Naive thymus-derived CD4-positive, alpha-beta T cell (primary cell): ENCODE results near the gene SLC38A1. TPM values are rescaled to one million over a fixed set of nuclear protein-coding genes. Genes with fewer than 3 reads are reported as not detected.

Source experiments
- ATAC-seq: fragments of 150-1000 bp; cut with Tn5 transposase; 2 replicates; pipeline ENCODE4 v1.10.0; 2021; ENCODE audit warnings: mild to moderate bottlenecking, moderate library complexity
- CTCF ChIA-PET: fragments of 350-600 bp; sonication (Branson Sonifier 250); formaldehyde crosslinking; loops from one replicate; lab custom pipeline; 2021; ENCODE audit warnings: antibody characterized with exemption; lab: Charles Lee
- POLR2A ChIA-PET: fragments of 350-600 bp; sonication (Branson Sonifier 250); formaldehyde crosslinking; loops from one replicate; lab custom pipeline; 2021; ENCODE audit warnings: antibody characterized with exemption, inconsistent platforms; lab: Charles Lee
- DNase-seq, 9 donors: peaks; one replicate each; pipeline versions ENCODE4 v3.0.0 to v3.0.0-alpha.2; 2020 to 2022; ENCODE audit warnings: mixed read lengths in 1 of 9
- H3K27ac ChIP-seq: one replicate; pipeline ENCODE4 v1.7.0; 2013; ENCODE audit warnings: mild to moderate bottlenecking, low read depth, low read length, moderate library complexity
- H3K27me3 ChIP-seq, 2 donors: one replicate each; pipeline ENCODE4 v1.7.0; 2013; ENCODE audit warnings: low read length in 2 of 2, mild to moderate bottlenecking in 2 of 2, moderate library complexity in 2 of 2; ENCODE audit not compliant: control insufficient read depth in 2 of 2, insufficient read depth in 2 of 2
- H3K36me3 ChIP-seq, 3 experiments: 1 replicate in 2 of 3; 2 replicates in 1 of 3; pipeline ENCODE4 v1.7.0; 2013; ENCODE audit warnings: low read length in 3 of 3, mild to moderate bottlenecking in 3 of 3, moderate library complexity in 1 of 3; ENCODE audit not compliant: insufficient read depth in 3 of 3, control insufficient read depth in 2 of 3
- H3K4me1 ChIP-seq, 2 donors: one replicate each; pipeline ENCODE4 v1.7.0; 2013; ENCODE audit warnings: low read length in 2 of 2, mild to moderate bottlenecking in 2 of 2, moderate library complexity in 1 of 2; ENCODE audit not compliant: control insufficient read depth in 2 of 2, insufficient read depth in 2 of 2
- H3K4me3 ChIP-seq: 2 replicates; pipeline ENCODE4 v1.7.0; 2013; ENCODE audit warnings: mild to moderate bottlenecking, low read length
- H3K9me3 ChIP-seq, 3 experiments: 1 replicate in 2 of 3; 2 replicates in 1 of 3; pipeline ENCODE4 v1.7.0; 2013; ENCODE audit warnings: low read length in 3 of 3; ENCODE audit not compliant: control insufficient read depth in 2 of 3
- H3K27ac Mint-ChIP-seq, 9 donors: one replicate each; pipeline ENCODE4 v1.8.0; 2020 to 2022; ENCODE audit warnings: mixed read lengths in 9 of 9, mild to moderate bottlenecking in 8 of 9, moderate library complexity in 5 of 9, inconsistent platforms in 2 of 9
- H3K27me3 Mint-ChIP-seq, 5 donors: one replicate each; pipeline ENCODE4 v1.8.0; 2021 to 2022; ENCODE audit warnings: mixed read lengths in 5 of 5, mild to moderate bottlenecking in 1 of 5
- H3K36me3 Mint-ChIP-seq, 5 donors: one replicate each; pipeline ENCODE4 v1.8.0; 2020 to 2022; ENCODE audit warnings: mixed read lengths in 5 of 5, mild to moderate bottlenecking in 3 of 5, inconsistent platforms in 1 of 5
- H3K4me1 Mint-ChIP-seq, 7 donors: one replicate each; pipeline ENCODE4 v1.8.0; 2020 to 2022; ENCODE audit warnings: mixed read lengths in 7 of 7, mild to moderate bottlenecking in 3 of 7, inconsistent platforms in 1 of 7
- H3K4me3 Mint-ChIP-seq, 10 donors: one replicate each; pipeline ENCODE4 v1.8.0; 2020 to 2022; ENCODE audit warnings: mild to moderate bottlenecking in 10 of 10, mixed read lengths in 10 of 10, moderate library complexity in 6 of 10, inconsistent platforms in 2 of 10
- H3K9me3 Mint-ChIP-seq, 11 donors: one replicate each; pipeline ENCODE4 v1.8.0; 2020 to 2022; ENCODE audit warnings: mixed read lengths in 11 of 11, mild to moderate bottlenecking in 4 of 11, inconsistent platforms in 1 of 11, moderate library complexity in 1 of 11
- intact Hi-C, 2 donors: fragments of 100-400 bp; cut with micrococcal nuclease; formaldehyde crosslinking; loops; one replicate each; pipeline ENCODE4 v1.15.1; 2023
- polyA plus RNA-seq, 2 donors: library from polyadenylated mRNA; unstranded; fragments of 300-500 nt; fragmentation: Illumina TruSeq; gene quantifications; one replicate each; pipeline ENCODE4 v1.2.3, GENCODE V29; 2021
- total RNA-seq, 6 experiments: library from RNA in 5 of 6; stranded (reverse) in 5 of 6; gene quantifications; 1 replicate in 5 of 6; 2 replicates in 1 of 6; pipeline ENCODE4 v1.2.3 and lab custom pipeline; 2021 to 2026

Gene SLC38A1
- total and polyA plus RNA-seq, 7 experiments from 2014 or later, result 172 to 283 (median 249) TPM

DNA sequence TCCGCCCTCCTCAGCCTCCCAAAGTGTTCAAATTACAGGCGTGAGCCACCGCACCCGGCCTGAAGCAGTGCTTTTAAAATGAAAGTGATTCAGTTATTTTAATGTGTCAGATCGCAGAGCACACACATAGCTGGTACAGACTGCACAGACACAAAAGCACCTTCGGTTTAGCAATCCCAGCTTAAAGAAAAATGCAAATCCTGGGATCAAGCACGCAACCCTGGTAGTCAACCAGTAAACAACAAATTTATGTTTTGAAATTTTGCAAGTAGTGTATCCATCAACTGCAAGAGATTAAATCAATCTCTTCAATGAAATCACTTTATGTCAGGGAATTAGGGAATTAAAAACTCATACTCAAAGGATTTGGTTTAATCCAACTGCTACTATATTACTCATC, 28.4 kb downstream of the SLC38A1 start:
- peak overlapping the region in 6 of 9 donors; percentile 36 to 79 (median 54) for H3K27ac Mint-ChIP-seq
- peaks cover 0 to 83% (median 61%) of the 10 kb centered on the region in 5 donors for H3K36me3 Mint-ChIP-seq
- Histone ChIP-seq H3K4me3 (no peak overlapping the region), H3K9me3 (peaks cover 0 to 4% (median 0%) of the 10 kb centered on the region in 3 experiments), H3K27me3 (no peaks in the 10 kb centered on the region), H3K27ac (no peak overlapping the region), H3K4me1 (peaks cover 39 to 72% of the 10 kb centered on the region in 2 donors), H3K36me3 (peaks cover 16 to 59% (median 18%) of the 10 kb centered on the region in 3 experiments)
- DNase-seq, result no peak
- CTCF ChIA-PET, result no interaction called here
- ATAC-seq, result no peak
- POLR2A ChIA-PET, result interaction anchor here (0.9 to 1.7 kb wide), 3 partner anchors 8 to 25 kb away, joined by 3 to 4 read pairs (median 4); no protein-coding TSS in a partner anchor
- peaks cover 38 to 97% (median 87%) of the 10 kb centered on the region in 7 donors for H3K4me1 Mint-ChIP-seq
- H3K4me3 Mint-ChIP-seq, result peak overlapping the region in 1 of 10 donors; percentile 21
- H3K27me3 Mint-ChIP-seq, result no peaks in the 10 kb centered on the region
- intact Hi-C loops, result no loop called here
- H3K9me3 Mint-ChIP-seq, result peaks cover 0 to 7% (median 3%) of the 10 kb centered on the region in 11 donors

DNA sequence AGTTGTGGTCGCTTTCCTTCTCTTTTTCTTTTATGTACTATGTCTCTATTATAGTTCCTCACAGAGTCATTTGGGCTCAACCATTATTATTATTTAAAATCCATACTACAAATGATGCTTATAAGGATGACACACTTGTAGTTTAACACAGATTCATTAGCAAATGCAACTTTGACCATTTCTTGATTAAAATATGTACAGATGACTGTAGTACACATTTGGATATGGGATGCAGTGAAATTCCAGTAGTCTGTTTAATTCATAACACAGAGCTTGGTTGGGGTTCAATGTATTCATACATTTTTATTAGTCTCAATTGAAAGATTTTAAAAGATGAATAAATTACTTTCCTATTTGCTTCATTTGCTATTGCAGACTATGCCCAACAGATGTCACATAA, 30.0 kb downstream of the SLC38A1 start:
- H3K4me1 Mint-ChIP-seq, result peaks cover 41 to 95% (median 90%) of the 10 kb centered on the region in 7 donors
- H3K36me3 Mint-ChIP-seq, result peaks cover 4 to 86% (median 59%) of the 10 kb centered on the region in 5 donors
- peaks cover 24 to 61% of the 10 kb centered on the region in 2 donors for H3K4me1 ChIP-seq
- peaks cover 0 to 2% (median under 1%) of the 10 kb centered on the region in 11 donors for H3K9me3 Mint-ChIP-seq
- no peak for DNase-seq
- POLR2A ChIA-PET, result interaction anchor here (0.6 to 2.1 kb wide), 5 partner anchors 7 to 132 kb away, joined by 3 to 8 read pairs (median 4); partner anchors contain the start of gene SLC38A1
- H3K36me3 ChIP-seq, result peaks cover 16 to 57% (median 18%) of the 10 kb centered on the region in 3 experiments
- peak overlapping the region in 7 of 9 donors; percentile 66 to 82 (median 72) for H3K27ac Mint-ChIP-seq
- no peak for ATAC-seq
- CTCF ChIA-PET, result no interaction called here
- H3K9me3 ChIP-seq, result no peaks in the 10 kb centered on the region
- no peaks in the 10 kb centered on the region for H3K27me3 ChIP-seq
- no peak overlapping the region for H3K27ac ChIP-seq
- intact Hi-C loops, result no loop called here
- H3K4me3 Mint-ChIP-seq, result peak overlapping the region in 4 of 10 donors; percentile 17 to 49 (median 28)
- no peaks in the 10 kb centered on the region for H3K27me3 Mint-ChIP-seq
- no peak overlapping the region for H3K4me3 ChIP-seq

DNA sequence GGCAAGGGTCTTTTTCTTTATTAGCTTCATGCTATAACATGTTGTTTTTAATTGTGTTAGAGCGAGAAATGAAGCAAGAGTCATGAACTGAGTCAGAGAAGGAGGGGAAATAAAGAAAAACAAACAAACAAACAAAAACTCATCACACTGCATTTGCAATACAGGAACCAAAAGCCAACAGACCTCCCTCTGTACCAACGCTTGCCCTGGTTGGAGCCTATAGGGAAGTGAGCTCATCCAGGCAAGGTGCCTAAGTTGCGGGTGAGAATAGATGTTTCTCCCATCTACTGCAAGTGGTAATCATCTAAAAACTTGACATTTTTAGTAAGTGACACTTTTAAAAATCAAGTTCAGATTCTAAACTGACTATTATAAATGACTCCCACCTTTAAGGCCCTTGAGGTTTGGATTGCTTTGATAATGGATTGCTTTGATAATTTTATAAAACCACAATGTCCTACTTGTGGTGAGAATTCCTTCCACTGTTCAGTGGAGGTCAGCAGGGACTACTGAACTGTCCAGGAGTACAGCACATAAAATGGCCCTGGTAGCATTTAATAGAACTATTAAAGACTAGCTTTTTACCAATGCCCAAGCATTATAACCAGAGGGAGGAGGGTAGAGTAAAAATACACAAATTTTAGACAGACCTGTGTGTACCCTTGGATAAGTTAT, 31.3 kb downstream of the SLC38A1 start:
- peaks cover 37 to 92% (median 88%) of the 10 kb centered on the region in 7 donors for H3K4me1 Mint-ChIP-seq
- peak overlapping the region in 8 of 9 donors; percentile 41 to 82 (median 78) for H3K27ac Mint-ChIP-seq
- Histone ChIP-seq H3K27me3 (no peaks in the 10 kb centered on the region), H3K4me3 (no peak overlapping the region), H3K27ac (no peak overlapping the region), H3K36me3 (peaks cover 14 to 60% (median 18%) of the 10 kb centered on the region in 3 experiments), H3K4me1 (peaks cover 19 to 53% of the 10 kb centered on the region in 2 donors), H3K9me3 (no peaks in the 10 kb centered on the region)
- ChIA-PET POLR2A (interaction anchor here (0.7 to 2.3 kb wide), 6 partner anchors 8 to 32 kb away, joined by 3 to 8 read pairs (median 5); partner anchors contain the start of gene SLC38A1), CTCF (no interaction called here)
- peaks cover 0 to 1% (median 0%) of the 10 kb centered on the region in 11 donors for H3K9me3 Mint-ChIP-seq
- DNase-seq (no peak), ATAC-seq (peak; percentile 69)
- peak overlapping the region in 3 of 10 donors; percentile 11 to 42 (median 32) for H3K4me3 Mint-ChIP-seq
- peaks cover 6 to 86% (median 56%) of the 10 kb centered on the region in 5 donors for H3K36me3 Mint-ChIP-seq
- intact Hi-C loops, result loop anchor here in 1 of 2 donors (2.0 kb wide), 1 partner anchor 15 kb away; no protein-coding TSS in a partner anchor
- H3K27me3 Mint-ChIP-seq, result no peaks in the 10 kb centered on the region

DNA sequence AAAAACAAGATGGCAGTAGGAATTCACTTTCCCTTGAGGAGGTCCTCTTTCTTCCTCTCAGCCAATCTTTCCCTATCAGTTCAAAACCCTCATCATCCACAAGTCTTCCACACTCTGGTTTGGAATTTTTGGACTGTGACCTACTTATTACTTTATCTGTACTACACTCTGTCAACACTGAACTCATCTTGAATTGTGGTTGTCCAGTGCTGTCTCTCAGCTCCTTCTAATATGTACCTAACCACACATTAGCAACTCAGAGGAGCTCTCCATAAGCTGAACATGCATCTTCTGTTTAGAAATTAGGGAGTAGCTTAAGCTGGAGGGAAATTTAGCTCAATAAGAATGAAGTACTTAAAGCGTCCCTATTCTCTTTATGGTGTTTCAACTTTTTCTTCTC, 34.8 kb downstream of the SLC38A1 start:
- Histone ChIP-seq H3K27me3 (no peaks in the 10 kb centered on the region), H3K9me3 (no peaks in the 10 kb centered on the region), H3K36me3 (peaks cover 6 to 40% (median 14%) of the 10 kb centered on the region in 3 experiments), H3K4me1 (peaks cover 19 to 40% of the 10 kb centered on the region in 2 donors), H3K4me3 (no peak overlapping the region), H3K27ac (no peak overlapping the region)
- H3K4me1 Mint-ChIP-seq, result peaks cover 23 to 94% (median 88%) of the 10 kb centered on the region in 7 donors
- ChIA-PET CTCF (interaction anchor here (0.9 to 1.2 kb wide), 2 partner anchors 16 to 35 kb away, joined by 3 to 4 read pairs; partner anchors contain the start of gene SLC38A1), POLR2A (interaction anchor here (0.8 to 1.5 kb wide), 9 partner anchors 9 to 1753 kb away, joined by 3 to 6 read pairs (median 4); partner anchors contain the start of gene SLC38A1)
- ATAC-seq (no peak), DNase-seq (no peak)
- intact Hi-C loops, result no loop called here
- no peaks in the 10 kb centered on the region for H3K27me3 Mint-ChIP-seq
- H3K4me3 Mint-ChIP-seq, result peak overlapping the region in 5 of 10 donors; percentile 4 to 41 (median 17)
- peak overlapping the region; percentile 39 to 92 (median 64) for H3K27ac Mint-ChIP-seq
- H3K9me3 Mint-ChIP-seq, result no peaks in the 10 kb centered on the region
- peaks cover 10 to 78% (median 54%) of the 10 kb centered on the region in 5 donors for H3K36me3 Mint-ChIP-seq

DNA sequence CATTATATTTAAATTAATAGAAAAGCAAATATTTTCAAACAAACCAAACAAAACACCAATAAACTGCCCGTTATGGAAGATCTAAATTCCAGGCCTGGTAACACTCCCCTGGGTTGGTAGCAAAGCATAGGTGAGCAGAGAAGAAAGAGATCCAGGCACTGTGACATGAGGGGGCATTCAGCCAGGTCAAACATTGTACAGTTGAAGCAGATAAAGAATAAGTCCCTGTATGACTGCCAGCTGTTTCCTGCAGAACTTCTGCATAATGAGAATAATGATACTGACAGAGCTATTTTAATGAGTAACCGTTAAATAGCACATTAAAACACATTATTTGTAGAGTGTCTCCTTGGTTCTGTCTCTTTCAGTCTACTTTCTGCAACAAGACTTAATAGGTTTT, 35.4 kb downstream of the SLC38A1 start:
- H3K4me1 ChIP-seq, result peaks cover 14 to 36% of the 10 kb centered on the region in 2 donors
- no peak overlapping the region for H3K27ac ChIP-seq
- Mint-ChIP-seq H3K9me3 (no peaks in the 10 kb centered on the region), H3K27ac (peak overlapping the region; percentile 39 to 92 (median 64)), H3K4me3 (peak overlapping the region in 3 of 10 donors; percentile 4 to 17 (median 6)), H3K4me1 (peaks cover 23 to 94% (median 88%) of the 10 kb centered on the region in 7 donors), H3K36me3 (peaks cover 10 to 76% (median 52%) of the 10 kb centered on the region in 5 donors), H3K27me3 (no peaks in the 10 kb centered on the region)
- ATAC-seq (no peak), DNase-seq (no peak)
- no peaks in the 10 kb centered on the region for H3K27me3 ChIP-seq
- H3K36me3 ChIP-seq, result peaks cover 3 to 39% (median 14%) of the 10 kb centered on the region in 3 experiments
- no peak overlapping the region for H3K4me3 ChIP-seq
- intact Hi-C loops, result no loop called here
- no peaks in the 10 kb centered on the region for H3K9me3 ChIP-seq
- ChIA-PET POLR2A (interaction anchor here (0.6 to 1.5 kb wide), 12 partner anchors 10 to 1754 kb away, joined by 3 to 6 read pairs (median 3); partner anchors contain the start of gene SLC38A1), CTCF (interaction anchor here (0.9 to 1.2 kb wide), 2 partner anchors 16 to 36 kb away, joined by 3 to 4 read pairs; partner anchors contain the start of gene SLC38A1)

DNA sequence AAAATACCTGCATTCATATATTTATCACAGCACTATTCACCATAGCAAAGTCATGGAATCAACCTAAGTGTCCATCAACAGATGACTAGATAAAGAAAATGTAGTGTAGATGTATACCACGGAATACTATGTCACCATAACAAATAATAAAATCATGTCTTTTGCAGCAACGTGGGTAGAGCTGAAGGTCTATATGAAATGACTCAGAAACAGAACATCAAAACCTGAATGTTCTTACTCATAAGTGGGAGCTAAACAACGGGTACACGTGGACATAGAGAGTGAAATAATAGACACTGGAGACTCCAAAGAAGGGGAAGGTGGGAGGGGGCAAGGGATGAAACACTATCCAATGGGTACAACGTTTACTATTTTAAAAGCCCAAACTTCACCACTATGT, 37.9 kb downstream of the SLC38A1 start:
- no peaks in the 10 kb centered on the region for H3K9me3 ChIP-seq
- ChIA-PET CTCF (no interaction called here), POLR2A (interaction anchor here (0.6 to 1.5 kb wide), 3 partner anchors 16 to 38 kb away, joined by 3 to 6 read pairs (median 3); partner anchors contain the start of gene SLC38A1)
- intact Hi-C loops, result loop anchor here in 1 of 2 donors (1.0 kb wide), 1 partner anchor 11 kb away; no protein-coding TSS in a partner anchor
- no peak overlapping the region for H3K27ac ChIP-seq
- Mint-ChIP-seq H3K9me3 (no peaks in the 10 kb centered on the region), H3K4me1 (peaks cover 26 to 94% (median 82%) of the 10 kb centered on the region in 7 donors), H3K36me3 (peaks cover 15 to 76% (median 58%) of the 10 kb centered on the region in 5 donors), H3K4me3 (peak overlapping the region in 2 of 10 donors; percentile 24 to 51), H3K27ac (peak overlapping the region in 7 of 9 donors; percentile 58 to 89 (median 78)), H3K27me3 (no peaks in the 10 kb centered on the region)
- ATAC-seq (peak; percentile 22), DNase-seq (no peak)
- H3K36me3 ChIP-seq, result peaks cover 0 to 31% (median 16%) of the 10 kb centered on the region in 3 experiments
- no peaks in the 10 kb centered on the region for H3K27me3 ChIP-seq
- H3K4me3 ChIP-seq, result no peak overlapping the region
- peaks cover 0 to 17% of the 10 kb centered on the region in 2 donors for H3K4me1 ChIP-seq
